Immature natural killer cell (primary cell): Measurements from ENCODE around the gene TCL1A. TPM values are rescaled to one million over a fixed set of nuclear protein-coding genes. Genes with fewer than 3 reads are reported as not detected.
A peak's percentile ranks its signal among the peaks of the same experiment; 100 is the strongest.
"Not testable (repeated sequence)": the region's sequence is repeated elsewhere in the genome, so short reads cannot be mapped to it uniquely, and the experiment has no call there.

Experiments used
- DNase-seq, 3 donors: peaks; one replicate each; pipeline ENCODE4 v3.0.0; 2022; ENCODE audit warnings: mixed read lengths in 1 of 3
- H3K27ac Mint-ChIP-seq, 6 donors: one replicate each; pipeline ENCODE4 v1.8.0; 2020; ENCODE audit warnings: mixed read lengths in 6 of 6, mild to moderate bottlenecking in 5 of 6, inconsistent platforms in 4 of 6, moderate library complexity in 3 of 6
- H3K27me3 Mint-ChIP-seq, 3 donors: one replicate each; pipeline ENCODE4 v1.8.0; 2020 to 2021; ENCODE audit warnings: low read depth in 3 of 3, mild to moderate bottlenecking in 3 of 3, mixed read lengths in 3 of 3, moderate library complexity in 3 of 3, inconsistent platforms in 1 of 3
- H3K36me3 Mint-ChIP-seq, 3 donors: one replicate each; pipeline ENCODE4 v1.8.0; 2020; ENCODE audit warnings: mixed read lengths in 3 of 3, inconsistent platforms in 2 of 3, mild to moderate bottlenecking in 2 of 3
- H3K4me1 Mint-ChIP-seq, 2 donors: one replicate each; pipeline ENCODE4 v1.8.0; 2020; ENCODE audit warnings: inconsistent platforms in 2 of 2, mild to moderate bottlenecking in 2 of 2, mixed read lengths in 2 of 2, moderate library complexity in 1 of 2
- H3K4me3 Mint-ChIP-seq, 5 donors: one replicate each; pipeline ENCODE4 v1.8.0; 2020; ENCODE audit warnings: mild to moderate bottlenecking in 5 of 5, mixed read lengths in 5 of 5, inconsistent platforms in 3 of 5, moderate library complexity in 3 of 5
- H3K9me3 Mint-ChIP-seq, 6 donors: one replicate each; pipeline ENCODE4 v1.8.0; 2020; ENCODE audit warnings: mild to moderate bottlenecking in 6 of 6, mixed read lengths in 6 of 6, inconsistent platforms in 4 of 6, moderate library complexity in 3 of 6
- polyA plus RNA-seq, 3 donors: library from polyadenylated mRNA; unstranded; fragments of 300-500 nt; fragmentation: Illumina TruSeq; gene quantifications; one replicate each; pipeline ENCODE4 v1.2.3, GENCODE V29; 2021

The TCL1A gene, protein sequence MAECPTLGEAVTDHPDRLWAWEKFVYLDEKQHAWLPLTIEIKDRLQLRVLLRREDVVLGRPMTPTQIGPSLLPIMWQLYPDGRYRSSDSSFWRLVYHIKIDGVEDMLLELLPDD
- polyA plus RNA-seq: 1 to 10 TPM; 1.2 to 3.2 (median 1.6) TPM

- no peaks in the 10 kb centered on the region for H3K36me3 Mint-ChIP-seq
- H3K9me3 Mint-ChIP-seq: no peaks in the 10 kb centered on the region
- peaks cover 0 to 14% (median 7%) of the 10 kb centered on the region in 3 donors for H3K27me3 Mint-ChIP-seq
- no peak within 1 kb of the TSS for H3K4me3 Mint-ChIP-seq
- H3K4me1 Mint-ChIP-seq: no peaks in the 10 kb centered on the region
- no peak for DNase-seq
- H3K27ac Mint-ChIP-seq: no peak within 1 kb of the TSS
Measured at GRCh38 chr14:95713596-95714371, at the start of gene TCL1A. Gene TCL1A (minus strand): TSS chr14:95714125. CDS start chr14:95714066, 59 bp downstream.

- not testable (repeated sequence) for H3K4me3 Mint-ChIP-seq, H3K36me3 Mint-ChIP-seq, H3K9me3 Mint-ChIP-seq, DNase-seq, H3K27ac Mint-ChIP-seq, H3K4me1 Mint-ChIP-seq
- peaks cover 0 to 24% (median 4%) of the 10 kb centered on the region in 3 donors for H3K27me3 Mint-ChIP-seq
Measured at GRCh38 chr14:95763032-95763431, 49.1 kb upstream of the TCL1A start.

- DNase-seq: no peak
- peaks cover 0 to 3% (median 0%) of the 10 kb centered on the region in 3 donors for H3K36me3 Mint-ChIP-seq
- no peak overlapping the region for H3K27ac Mint-ChIP-seq
- H3K9me3 Mint-ChIP-seq: peaks cover 0 to 3% (median 0%) of the 10 kb centered on the region in 6 donors
- H3K4me3 Mint-ChIP-seq: no peak overlapping the region
- H3K27me3 Mint-ChIP-seq: peaks cover 0 to 21% (median 4%) of the 10 kb centered on the region in 3 donors
- H3K4me1 Mint-ChIP-seq: no peaks in the 10 kb centered on the region
Measured at GRCh38 chr14:95761436-95761835, 47.5 kb upstream of the TCL1A start.

- no peaks in the 10 kb centered on the region for H3K4me1 Mint-ChIP-seq
Measured at GRCh38 chr14:95760596-95760995, 46.7 kb upstream of the TCL1A start.

GRCh38 chr14:95759941-95760340 is 46.0 kb upstream of the TCL1A start:
- Mint-ChIP-seq H3K27ac (no peak overlapping the region), H3K36me3 (peaks cover 0 to 3% (median 0%) of the 10 kb centered on the region in 3 donors)

More at GRCh38 chr14:95760596-95760995, 46.7 kb upstream of the TCL1A start:
- peaks cover 0 to 21% (median 4%) of the 10 kb centered on the region in 3 donors for H3K27me3 Mint-ChIP-seq
- DNase-seq: no peak
- no peak overlapping the region for H3K27ac Mint-ChIP-seq
- H3K4me3 Mint-ChIP-seq: no peak overlapping the region
- peaks cover 0 to 3% (median 0%) of the 10 kb centered on the region in 3 donors for H3K36me3 Mint-ChIP-seq
- H3K9me3 Mint-ChIP-seq: peaks cover 0 to 3% (median 0%) of the 10 kb centered on the region in 6 donors

GRCh38 chr14:95758331-95758730 is 44.4 kb upstream of the TCL1A start:
- peaks cover 0 to 3% (median 0%) of the 10 kb centered on the region in 3 donors for H3K36me3 Mint-ChIP-seq
- H3K27ac Mint-ChIP-seq: no peak overlapping the region
- no peak for DNase-seq
- H3K27me3 Mint-ChIP-seq: peaks cover 0 to 21% (median 5%) of the 10 kb centered on the region in 3 donors
- H3K4me1 Mint-ChIP-seq: no peaks in the 10 kb centered on the region
- H3K4me3 Mint-ChIP-seq: no peak overlapping the region
- peaks cover 0 to 3% (median 0%) of the 10 kb centered on the region in 6 donors for H3K9me3 Mint-ChIP-seq

More at GRCh38 chr14:95759941-95760340, 46.0 kb upstream of the TCL1A start:
- Mint-ChIP-seq H3K9me3 (peaks cover 0 to 3% (median 0%) of the 10 kb centered on the region in 6 donors), H3K4me3 (no peak overlapping the region), H3K4me1 (no peaks in the 10 kb centered on the region), H3K27me3 (peaks cover 0 to 21% (median 5%) of the 10 kb centered on the region in 3 donors)
- no peak for DNase-seq

- no peak for DNase-seq
- H3K9me3 Mint-ChIP-seq: peaks cover 0 to 3% (median 0%) of the 10 kb centered on the region in 6 donors
- no peaks in the 10 kb centered on the region for H3K4me1 Mint-ChIP-seq
- H3K27me3 Mint-ChIP-seq: peaks cover 1 to 24% (median 5%) of the 10 kb centered on the region in 3 donors
- H3K36me3 Mint-ChIP-seq: peaks cover 0 to 3% (median 0%) of the 10 kb centered on the region in 3 donors
- no peak overlapping the region for H3K27ac Mint-ChIP-seq
- no peak overlapping the region for H3K4me3 Mint-ChIP-seq
Measured at GRCh38 chr14:95756751-95757150, 42.8 kb upstream of the TCL1A start.

DNA sequence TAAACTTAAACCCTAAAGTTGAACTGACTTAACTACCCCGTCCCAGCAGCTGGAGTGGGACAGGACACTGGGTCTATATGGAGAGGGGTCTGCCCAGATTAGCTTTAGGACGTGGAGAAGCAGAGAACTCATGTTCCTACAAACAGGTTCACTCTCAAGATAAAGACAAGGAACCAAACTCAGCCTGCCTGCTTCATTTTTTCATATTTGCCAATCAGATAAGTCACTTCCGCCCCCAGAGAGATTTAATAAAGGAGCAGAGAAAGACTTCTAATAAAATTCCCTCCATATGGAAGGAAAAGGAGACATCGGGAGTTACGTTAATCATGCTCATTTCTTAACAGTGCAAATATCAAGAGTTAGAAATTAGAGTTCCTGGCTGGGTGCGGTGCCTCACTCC is 42.2 kb upstream of the TCL1A start:
- H3K27ac Mint-ChIP-seq: no peak overlapping the region
- no peak for DNase-seq
- peaks cover 0 to under 1% (median 0%) of the 10 kb centered on the region in 3 donors for H3K36me3 Mint-ChIP-seq
- no peaks in the 10 kb centered on the region for H3K9me3 Mint-ChIP-seq
- H3K4me3 Mint-ChIP-seq: no peak overlapping the region
- H3K27me3 Mint-ChIP-seq: peaks cover 1 to 19% (median 5%) of the 10 kb centered on the region in 3 donors
- no peaks in the 10 kb centered on the region for H3K4me1 Mint-ChIP-seq

GRCh38 chr14:95741781-95742180 is 27.9 kb upstream of the TCL1A start:
- Mint-ChIP-seq H3K4me3 (no peak overlapping the region), H3K27ac (no peak overlapping the region), H3K4me1 (peaks cover 6 to 8% of the 10 kb centered on the region in 2 donors)

DNA sequence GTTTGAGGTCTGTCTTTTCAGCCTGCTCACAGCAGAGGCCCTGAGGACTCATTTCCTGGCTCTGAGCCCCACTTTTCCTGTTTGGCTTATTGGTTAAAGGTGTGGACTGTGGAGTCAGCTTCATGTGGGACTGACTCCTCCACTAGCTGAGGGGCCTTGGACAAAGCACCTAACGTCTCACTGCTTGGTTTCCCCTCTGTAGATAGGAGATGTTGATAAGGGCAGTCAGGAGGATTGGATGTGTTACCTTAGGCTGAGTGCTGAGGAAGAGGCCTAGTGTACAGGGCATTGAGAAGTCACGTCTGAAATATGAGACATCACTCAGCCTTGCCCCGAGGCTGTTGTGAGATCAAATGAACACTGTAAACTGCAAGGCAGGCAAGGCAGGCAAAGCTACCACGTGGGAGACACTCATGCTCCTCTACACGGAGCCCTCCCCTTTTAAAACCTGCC is 27.1 kb upstream of the TCL1A start:
- no peak for DNase-seq
- Mint-ChIP-seq H3K4me3 (no peak overlapping the region), H3K9me3 (peaks cover 2 to 7% (median 6%) of the 10 kb centered on the region in 6 donors), H3K4me1 (peaks cover 6 to 8% of the 10 kb centered on the region in 2 donors), H3K27me3 (peaks cover 0 to 3% (median 2%) of the 10 kb centered on the region in 3 donors), H3K36me3 (peaks cover 5 to 6% (median 5%) of the 10 kb centered on the region in 3 donors), H3K27ac (no peak overlapping the region)

More at GRCh38 chr14:95741781-95742180, 27.9 kb upstream of the TCL1A start:
- H3K27me3 Mint-ChIP-seq: peaks cover 0 to 2% (median 0%) of the 10 kb centered on the region in 3 donors
- H3K9me3 Mint-ChIP-seq: peaks cover 1 to 7% (median 6%) of the 10 kb centered on the region in 6 donors
- peaks cover 5 to 6% (median 5%) of the 10 kb centered on the region in 3 donors for H3K36me3 Mint-ChIP-seq
- DNase-seq: no peak

DNA sequence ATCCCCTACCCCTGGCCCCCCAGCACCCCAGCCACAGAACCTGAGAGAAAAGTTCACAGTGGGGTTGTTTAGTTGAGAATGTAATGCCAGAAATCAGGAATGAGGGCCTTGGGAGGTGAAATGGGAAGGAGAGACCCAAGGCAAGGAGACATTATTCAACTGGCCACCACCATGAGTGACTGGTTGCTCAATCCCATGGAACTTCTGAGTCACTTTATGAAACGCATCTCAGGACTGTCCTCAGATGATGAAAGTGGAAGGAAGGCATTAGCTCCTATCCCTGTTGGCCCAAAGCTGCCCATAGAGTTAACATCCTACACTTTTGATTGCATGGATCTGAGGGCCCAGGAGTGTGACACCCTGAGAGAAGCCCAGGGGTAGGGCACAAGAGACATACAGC is 25.4 kb upstream of the TCL1A start:
- DNase-seq: no peak
- Mint-ChIP-seq H3K36me3 (peaks cover 5 to 6% (median 5%) of the 10 kb centered on the region in 3 donors), H3K27ac (peak overlapping the region in 2 of 6 donors; percentile 3 to 81), H3K4me3 (no peak overlapping the region), H3K27me3 (peaks cover 0 to 8% (median 2%) of the 10 kb centered on the region in 3 donors), H3K9me3 (peaks cover 2 to 9% (median 6%) of the 10 kb centered on the region in 6 donors), H3K4me1 (peaks cover 6 to 8% of the 10 kb centered on the region in 2 donors)

- no peaks in the 10 kb centered on the region for H3K4me1 Mint-ChIP-seq
- H3K4me3 Mint-ChIP-seq: no peak overlapping the region
- H3K27ac Mint-ChIP-seq: no peak overlapping the region
- no peak for DNase-seq
- H3K9me3 Mint-ChIP-seq: peaks cover 0 to 7% (median 0%) of the 10 kb centered on the region in 6 donors
- peaks cover 0 to 13% (median 2%) of the 10 kb centered on the region in 3 donors for H3K27me3 Mint-ChIP-seq
- no peaks in the 10 kb centered on the region for H3K36me3 Mint-ChIP-seq
Measured at GRCh38 chr14:95733212-95733611, 19.3 kb upstream of the TCL1A start.

- no peaks in the 10 kb centered on the region for H3K36me3 Mint-ChIP-seq
- H3K27ac Mint-ChIP-seq: no peak overlapping the region
- DNase-seq: no peak
- peaks cover 0 to 8% (median 5%) of the 10 kb centered on the region in 3 donors for H3K27me3 Mint-ChIP-seq
- no peaks in the 10 kb centered on the region for H3K4me1 Mint-ChIP-seq
- H3K9me3 Mint-ChIP-seq: peaks cover 0 to 2% (median 0%) of the 10 kb centered on the region in 6 donors
- H3K4me3 Mint-ChIP-seq: no peak overlapping the region
Measured at GRCh38 chr14:95730126-95730525, 16.2 kb upstream of the TCL1A start.
